Upper lobe of right lung (tissue), 1 donor: Measurements from ENCODE around the gene SYCP1. TPM values are rescaled to one million over a fixed set of nuclear protein-coding genes. Genes with fewer than 3 reads are reported as not detected.
"Not testable (repeated sequence)": the region's sequence is repeated elsewhere in the genome, so short reads cannot be mapped to it uniquely, and the experiment has no call there.

Experiments
- ATAC-seq: fragments of 200-7000 bp; cut with Tn5 transposase; one replicate; pipeline ENCODE4 v1.9.1; 2020; ENCODE audit warnings: mild to moderate bottlenecking, moderate library complexity
- DNase-seq: peaks from one replicate; pipeline ENCODE4 v3.0.0-alpha.2; 2020
- H3K27ac ChIP-seq: fragments of 200-600 bp; one replicate; pipeline ENCODE4 v1.8.0; 2022
- H3K27me3 ChIP-seq: fragments of 200-600 bp; one replicate; pipeline ENCODE4 v1.8.0; 2022; ENCODE audit warnings: mild to moderate bottlenecking
- H3K36me3 ChIP-seq: fragments of 200-600 bp; one replicate; pipeline ENCODE4 v1.8.0; 2022
- H3K4me1 ChIP-seq: fragments of 200-600 bp; one replicate; pipeline ENCODE4 v1.8.0; 2022
- H3K4me3 ChIP-seq: fragments of 200-600 bp; one replicate; pipeline ENCODE4 v1.8.0; 2022; ENCODE audit warnings: mild to moderate bottlenecking
- H3K9me3 ChIP-seq: fragments of 200-600 bp; one replicate; pipeline ENCODE4 v1.8.0; 2022
- intact Hi-C: fragments of 100-400 bp; cut with DNase I; formaldehyde crosslinking; loops from one replicate; pipeline ENCODE4 v1.11.0; 2022
- long read RNA-seq: library from polyadenylated mRNA; unstranded; transcript quantifications from one replicate; pipeline ENCODE4 v2.0.0, GENCODE V29; 2021
- total RNA-seq: library from RNA; stranded (reverse); fragmentation: NEBNext Ultra II Directional; extraction: Animal tissue kit (Norgen Biotek cat#: 25700); gene quantifications from one replicate; pipeline ENCODE4 v1.2.1, GENCODE V29; 2021
- TF ChIP-seq, protein P1 (sequence below): fragments of 200-600 bp; IDR thresholded peaks from one replicate; pipeline ENCODE4 v1.8.0; 2022; ENCODE audit warnings: antibody characterized with exemption
- donor health status: DM: no; HTN: yes; CAD: no; lungs with severe emphysema.

SYCP1 gene
- not detected for total RNA-seq
- long read RNA-seq, result 0 reads

DNA sequence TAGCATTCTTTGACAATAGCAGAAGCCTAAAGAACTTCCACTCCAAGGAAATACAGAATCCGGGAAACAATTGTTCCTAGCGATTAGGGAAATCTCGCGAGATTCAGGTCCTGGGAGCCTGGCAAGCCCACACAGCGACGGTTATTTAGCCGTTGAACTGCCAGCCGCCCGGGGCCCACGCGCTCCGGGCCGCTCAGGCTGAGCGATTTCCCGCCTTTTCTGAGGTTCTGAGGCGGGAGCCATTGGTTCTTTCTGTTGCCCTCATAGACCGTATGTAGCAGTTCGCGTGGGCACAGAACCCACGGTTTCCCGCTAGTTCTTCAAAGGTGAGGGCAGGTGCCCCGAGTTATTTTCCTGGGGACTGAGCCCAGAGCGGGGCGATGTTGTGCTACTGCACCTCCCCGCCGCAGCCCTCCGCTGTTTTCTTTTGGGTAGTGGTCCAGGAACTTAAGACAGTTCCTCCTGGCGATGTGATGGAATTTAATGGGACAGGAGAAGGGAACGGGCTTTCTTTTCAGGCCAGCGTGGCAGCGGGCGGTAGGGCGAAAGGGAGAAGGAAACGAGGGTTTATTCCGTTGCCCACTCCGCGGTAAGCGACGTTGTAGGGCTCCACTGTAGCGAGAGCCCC is at the start of gene SYCP1:
SYCP1 (plus strand) TSS at position 171 of the 628 bp plus-strand sequence. CDS start 602 bp downstream, outside the sequence.
- TF ChIP-seq, protein P1, sequence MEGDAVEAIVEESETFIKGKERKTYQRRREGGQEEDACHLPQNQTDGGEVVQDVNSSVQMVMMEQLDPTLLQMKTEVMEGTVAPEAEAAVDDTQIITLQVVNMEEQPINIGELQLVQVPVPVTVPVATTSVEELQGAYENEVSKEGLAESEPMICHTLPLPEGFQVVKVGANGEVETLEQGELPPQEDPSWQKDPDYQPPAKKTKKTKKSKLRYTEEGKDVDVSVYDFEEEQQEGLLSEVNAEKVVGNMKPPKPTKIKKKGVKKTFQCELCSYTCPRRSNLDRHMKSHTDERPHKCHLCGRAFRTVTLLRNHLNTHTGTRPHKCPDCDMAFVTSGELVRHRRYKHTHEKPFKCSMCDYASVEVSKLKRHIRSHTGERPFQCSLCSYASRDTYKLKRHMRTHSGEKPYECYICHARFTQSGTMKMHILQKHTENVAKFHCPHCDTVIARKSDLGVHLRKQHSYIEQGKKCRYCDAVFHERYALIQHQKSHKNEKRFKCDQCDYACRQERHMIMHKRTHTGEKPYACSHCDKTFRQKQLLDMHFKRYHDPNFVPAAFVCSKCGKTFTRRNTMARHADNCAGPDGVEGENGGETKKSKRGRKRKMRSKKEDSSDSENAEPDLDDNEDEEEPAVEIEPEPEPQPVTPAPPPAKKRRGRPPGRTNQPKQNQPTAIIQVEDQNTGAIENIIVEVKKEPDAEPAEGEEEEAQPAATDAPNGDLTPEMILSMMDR, result no peak
- no peak within 1 kb of the TSS for H3K4me3 ChIP-seq
- no peaks in the 10 kb centered on the region for H3K36me3 ChIP-seq
- intact Hi-C loops, result no loop called here
- H3K9me3 ChIP-seq, result no peaks in the 10 kb centered on the region
- H3K27me3 ChIP-seq, result peaks cover 29% of the 10 kb centered on the region
- DNase-seq (no peak), ATAC-seq (no peak)
- H3K4me1 ChIP-seq, result no peaks in the 10 kb centered on the region
- no peak within 1 kb of the TSS for H3K27ac ChIP-seq

GRCh38 chr1:114819869-114820268 is 34.8 kb upstream of the SYCP1 start:
- intact Hi-C loops, result no loop called here
- H3K27me3 ChIP-seq, result no peaks in the 10 kb centered on the region
- no peak overlapping the region for H3K4me3 ChIP-seq
- no peak for ATAC-seq
- TF ChIP-seq, protein P1, result no peak
- H3K9me3 ChIP-seq, result no peaks in the 10 kb centered on the region
- no peaks in the 10 kb centered on the region for H3K36me3 ChIP-seq
- H3K4me1 ChIP-seq, result no peaks in the 10 kb centered on the region
- no peak overlapping the region for H3K27ac ChIP-seq
- DNase-seq, result no peak

- no peaks in the 10 kb centered on the region for H3K27me3 ChIP-seq
- H3K4me1 ChIP-seq, result no peaks in the 10 kb centered on the region
- TF ChIP-seq, protein P1, result no peak
- H3K4me3 ChIP-seq, result no peak overlapping the region
- ATAC-seq (no peak), DNase-seq (no peak)
- no peak overlapping the region for H3K27ac ChIP-seq
- H3K9me3 ChIP-seq, result no peaks in the 10 kb centered on the region
- H3K36me3 ChIP-seq, result no peaks in the 10 kb centered on the region
- intact Hi-C loops, result no loop called here
These were observed 34.3 kb upstream of the SYCP1 start for GRCh38 chr1:114820392-114820791.

DNA sequence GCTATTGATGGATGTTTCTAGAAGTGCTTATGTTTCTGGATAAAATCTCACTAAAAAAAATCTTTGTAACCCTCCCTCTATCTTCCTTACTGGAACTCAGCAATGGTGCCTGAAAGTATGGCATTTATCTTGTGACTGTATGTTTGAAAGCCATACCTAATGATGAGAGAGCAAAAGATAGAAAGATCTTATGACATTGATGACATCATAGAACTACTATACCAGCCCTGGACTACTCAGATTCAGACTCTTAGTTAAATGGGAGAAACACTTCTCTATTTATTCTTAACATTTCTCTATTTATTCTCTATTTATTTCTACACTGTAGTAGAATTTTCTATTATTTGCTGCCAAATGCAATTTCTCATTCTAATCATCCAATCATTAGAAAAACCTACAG is 32.7 kb upstream of the SYCP1 start:
- no peak overlapping the region for H3K27ac ChIP-seq
- no peak overlapping the region for H3K4me3 ChIP-seq
- no peaks in the 10 kb centered on the region for H3K36me3 ChIP-seq
- TF ChIP-seq, protein P1, result no peak
- intact Hi-C loops, result no loop called here
- H3K4me1 ChIP-seq, result no peaks in the 10 kb centered on the region
- no peak for ATAC-seq
- no peak for DNase-seq
- no peaks in the 10 kb centered on the region for H3K27me3 ChIP-seq
- H3K9me3 ChIP-seq, result no peaks in the 10 kb centered on the region

DNA sequence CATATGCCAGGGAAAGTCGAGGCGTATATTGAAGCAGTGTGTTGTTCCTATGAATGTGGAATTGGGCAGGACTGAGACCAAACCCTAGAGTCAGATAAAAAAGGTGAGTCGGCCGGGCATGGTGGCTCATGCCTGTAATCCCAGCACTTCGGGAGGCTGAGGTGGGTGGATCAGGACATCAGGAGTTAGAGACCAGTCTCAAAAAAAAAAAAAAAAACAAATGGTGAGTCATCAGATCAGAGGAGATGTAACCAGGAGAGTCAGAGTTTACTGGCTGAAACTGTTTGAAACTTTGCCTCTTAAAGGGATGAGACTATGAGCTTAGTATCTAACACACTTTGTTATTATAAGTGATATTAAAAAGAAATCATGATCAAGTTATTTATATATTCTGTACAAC is 26.4 kb upstream of the SYCP1 start:
- intact Hi-C loops, result no loop called here
- ATAC-seq (no peak), DNase-seq (no peak)
- H3K36me3 ChIP-seq, result no peaks in the 10 kb centered on the region
- H3K4me3 ChIP-seq, result no peak overlapping the region
- TF ChIP-seq, protein P1, result no peak
- H3K27me3 ChIP-seq, result no peaks in the 10 kb centered on the region
- H3K9me3 ChIP-seq, result no peaks in the 10 kb centered on the region
- no peaks in the 10 kb centered on the region for H3K4me1 ChIP-seq
- H3K27ac ChIP-seq, result no peak overlapping the region

GRCh38 chr1:114830075-114830474 is 24.6 kb upstream of the SYCP1 start:
- H3K27me3 ChIP-seq, intact Hi-C loops, H3K9me3 ChIP-seq, DNase-seq, H3K4me1 ChIP-seq, H3K4me3 ChIP-seq, H3K27ac ChIP-seq, H3K36me3 ChIP-seq, ATAC-seq: not testable (repeated sequence)
